WTC11 (cell line): ENCODE measurements around the gene ZNF736.

Source experiments
- ATF3 ChIP-seq: sonication (generic); formaldehyde crosslinking; conservative IDR thresholded peaks from 2 replicates; pipeline ENCODE4 v1.8.1; 2022; ENCODE audit warnings: mild to moderate bottlenecking, missing genetic modification reagents
- CTCF ChIP-seq: fragments of 200-600 bp; IDR thresholded peaks from 2 replicates; pipeline ENCODE4 v1.8.0; 2022; ENCODE audit warnings: antibody characterized with exemption
- FOXJ3 ChIP-seq: sonication (generic); formaldehyde crosslinking; IDR thresholded peaks from 2 replicates; pipeline ENCODE4 v1.9.0; 2021; ENCODE audit warnings: missing genetic modification reagents, mild to moderate bottlenecking, borderline replicate concordance
- IRF2 ChIP-seq: sonication (generic); formaldehyde crosslinking; IDR thresholded peaks from 2 replicates; pipeline ENCODE4 v1.8.0; 2022; ENCODE audit warnings: low read depth, missing genetic modification reagents, borderline replicate concordance
- MLX ChIP-seq: sonication (generic); formaldehyde crosslinking; IDR thresholded peaks from 2 replicates; pipeline ENCODE4 v1.8.1; 2023; ENCODE audit warnings: mild to moderate bottlenecking, missing genetic modification reagents, moderate library complexity
- SMAD3 ChIP-seq: sonication (generic); formaldehyde crosslinking; IDR thresholded peaks from 2 replicates; pipeline ENCODE4 v1.8.0; 2022; ENCODE audit warnings: missing genetic modification reagents, mild to moderate bottlenecking, borderline replicate concordance
- SOX15 ChIP-seq: fragments of 250-450 bp; sonication (Bioruptor Pico); IDR thresholded peaks from 2 replicates; pipeline ENCODE4 v1.9.0; 2021; ENCODE audit warnings: mild to moderate bottlenecking
- ZNF281 ChIP-seq: sonication (generic); formaldehyde crosslinking; IDR thresholded peaks from 2 replicates; pipeline ENCODE4 v1.8.0; 2023; ENCODE audit warnings: mild to moderate bottlenecking, missing genetic modification reagents
- ZNF416 ChIP-seq: fragments of 250-450 bp; sonication (Bioruptor Pico); IDR thresholded peaks from 2 replicates; pipeline ENCODE4 v1.9.0; 2021; ENCODE audit warnings: mild to moderate bottlenecking, inconsistent platforms
- TF ChIP-seq, protein P1 (sequence below): sonication (generic); formaldehyde crosslinking; IDR thresholded peaks from 2 replicates; pipeline ENCODE4 v1.8.1; 2022; ENCODE audit warnings: low read depth, missing genetic modification reagents, borderline replicate concordance

DNA sequence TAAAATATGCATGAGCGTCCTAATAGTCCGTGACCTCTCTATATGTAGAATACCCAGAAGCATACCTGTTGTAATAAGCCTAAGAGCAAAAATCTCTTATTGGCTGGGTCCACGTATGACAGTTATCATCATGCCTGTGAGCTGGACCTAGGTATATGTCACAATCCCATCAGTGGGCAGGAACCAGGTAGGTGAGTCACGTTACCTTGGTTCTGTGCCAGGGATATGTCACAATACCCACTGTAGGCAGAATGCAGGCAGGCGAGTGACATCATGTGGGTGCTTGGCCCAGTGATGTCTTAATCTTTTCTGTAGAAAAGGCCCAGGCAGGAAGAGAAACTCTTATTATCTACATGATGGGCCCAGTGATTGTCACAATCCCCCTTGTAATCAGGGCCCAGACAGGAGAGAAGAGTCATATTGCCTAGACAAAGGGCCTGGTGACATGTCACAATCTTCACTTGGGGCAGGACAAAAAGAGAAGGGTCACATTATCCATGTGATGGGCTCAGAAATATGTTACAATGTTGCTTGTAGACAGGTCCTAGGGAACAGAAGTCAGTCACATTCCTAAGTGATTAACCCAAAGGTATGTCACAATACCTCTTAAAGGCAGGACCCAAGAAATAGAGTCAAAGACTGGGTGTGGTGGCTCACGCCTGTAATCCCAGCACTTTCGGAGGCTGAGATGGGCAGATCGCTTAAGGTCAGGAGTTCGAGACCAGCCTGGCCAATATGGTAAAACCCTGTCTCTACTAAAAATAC is 12.9 kb upstream of the ZNF736 start:
- TF ChIP-seq MLX (CRISPR knock-in tag) = no peak
- no peak for TF ChIP-seq CTCF
- TF ChIP-seq ZNF416 (CRISPR knock-in tag) = no peak
- no peak for TF ChIP-seq SMAD3 (CRISPR knock-in tag)
- no peak for TF ChIP-seq SOX15 (CRISPR knock-in tag)
- TF ChIP-seq, protein P1, sequence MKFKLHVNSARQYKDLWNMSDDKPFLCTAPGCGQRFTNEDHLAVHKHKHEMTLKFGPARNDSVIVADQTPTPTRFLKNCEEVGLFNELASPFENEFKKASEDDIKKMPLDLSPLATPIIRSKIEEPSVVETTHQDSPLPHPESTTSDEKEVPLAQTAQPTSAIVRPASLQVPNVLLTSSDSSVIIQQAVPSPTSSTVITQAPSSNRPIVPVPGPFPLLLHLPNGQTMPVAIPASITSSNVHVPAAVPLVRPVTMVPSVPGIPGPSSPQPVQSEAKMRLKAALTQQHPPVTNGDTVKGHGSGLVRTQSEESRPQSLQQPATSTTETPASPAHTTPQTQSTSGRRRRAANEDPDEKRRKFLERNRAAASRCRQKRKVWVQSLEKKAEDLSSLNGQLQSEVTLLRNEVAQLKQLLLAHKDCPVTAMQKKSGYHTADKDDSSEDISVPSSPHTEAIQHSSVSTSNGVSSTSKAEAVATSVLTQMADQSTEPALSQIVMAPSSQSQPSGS (CRISPR knock-in tag) = no peak
- TF ChIP-seq ATF3 = no peak
- no peak for TF ChIP-seq ZNF281
- no peak for TF ChIP-seq FOXJ3 (CRISPR knock-in tag)
- no peak for TF ChIP-seq IRF2 (CRISPR knock-in tag)
